K562 (cell line): Measurements from ENCODE around the gene NAT8L. TPM values are rescaled to one million over a fixed set of nuclear protein-coding genes. Genes with fewer than 3 reads are reported as not detected.

ENCODE experiments used
- ATAC-seq: fragments of 200-7000 bp; cut with Tn5 transposase; 3 replicates; pipeline ENCODE4 v1.9.1; 2020; ENCODE audit warnings: moderate library complexity
- BruUV-seq: library from RNA; stranded (reverse); fragments of 400-500 nt; replicated peaks from 2 replicates; lab custom pipeline; 2021; lab: Mats Ljungman, UMichigan
- CTCF ChIA-PET: fragments of 300-600 bp; formaldehyde crosslinking; extraction: SDS; loops from one replicate; lab custom pipeline; 2021; ENCODE audit warnings: low intra/inter-chr PET ratio; lab: Yijun Ruan, JAX
- POLR2A ChIA-PET: fragments of 300-600, 350-650 bp; sonication (Branson Sonifier 250); formaldehyde crosslinking; extraction: SDS; loops from one replicate; lab custom pipeline; 2021; ENCODE audit warnings: antibody characterized with exemption, inconsistent platforms; lab: Yijun Ruan, JAX
- DNase-seq, 4 experiments: peaks; one replicate each; pipeline versions ENCODE4 v3.0.0 to v3.0.0-alpha.2; 2011 to 2018; ENCODE audit warnings: low spot score in 3 of 4, mixed read lengths in 3 of 4; ENCODE audit errors: extremely low read depth in 1 of 4
- FAIRE-seq: peaks from 2 replicates; lab custom pipeline; 2011; peaks lifted over from hg19 to GRCh38; lab: Jason Lieb, UNC
- H2AFZ ChIP-seq: 2 replicates; pipeline ENCODE4 v1.6.0; 2011; ENCODE audit warnings: low read depth, low read length, control low read depth, inconsistent platforms
- H3K27ac ChIP-seq: fragments of 200-600 bp; 3 replicates; pipeline ENCODE4 v1.8.0; 2011; ENCODE audit warnings: low read depth, mild to moderate bottlenecking, control low read depth, inconsistent platforms, low read length, moderate library complexity, mixed read lengths; ENCODE audit errors: extremely low read depth
- H3K27me3 ChIP-seq, 2 experiments: fragments of 300-600 bp in 1 of 2; 2 replicates in 1 of 2; 3 replicates in 1 of 2; pipeline versions ENCODE4 v1.6.0 to v1.8.0; 2011; ENCODE audit warnings: inconsistent platforms in 2 of 2, low read length in 2 of 2, mild to moderate bottlenecking in 1 of 2, mixed read lengths in 1 of 2, moderate library complexity in 1 of 2; ENCODE audit not compliant: control insufficient read depth in 2 of 2, insufficient read depth in 2 of 2
- H3K36me3 ChIP-seq: fragments of 300-600 bp; 3 replicates; pipeline ENCODE4 v1.8.0; 2011; ENCODE audit warnings: mild to moderate bottlenecking, low read length, inconsistent platforms; ENCODE audit not compliant: control insufficient read depth, insufficient read depth
- H3K4me1 ChIP-seq, 2 experiments: fragments of 200-600 bp in 1 of 2; replicated peaks in 1 of 2; 2 replicates in 1 of 2; 3 replicates in 1 of 2; pipeline versions ENCODE4 v1.5.1 to v1.8.0; 2011; ENCODE audit warnings: inconsistent platforms in 2 of 2, low read length in 2 of 2, mild to moderate bottlenecking in 1 of 2, mixed read lengths in 1 of 2, moderate library complexity in 1 of 2; ENCODE audit not compliant: control insufficient read depth in 2 of 2, insufficient read depth in 2 of 2
- H3K4me2 ChIP-seq: 2 replicates; pipeline ENCODE4 v1.6.1; 2011; ENCODE audit warnings: low read length, control low read depth, inconsistent platforms, mixed read lengths; ENCODE audit not compliant: insufficient read depth
- H3K4me3 ChIP-seq: fragments of 200-600 bp; sonication (generic), shearing (Covaris generic); 2 replicates; pipeline ENCODE4 v1.5.1; 2016; ENCODE audit warnings: control low read depth, inconsistent platforms
- H3K79me2 ChIP-seq: fragments of 200-600 bp; 3 replicates; pipeline ENCODE4 v1.8.0; 2011; ENCODE audit warnings: low read length, inconsistent platforms; ENCODE audit not compliant: control insufficient read depth, insufficient read depth
- H3K9ac ChIP-seq, 2 experiments: 2 replicates each; pipeline versions ENCODE4 v1.6.0 to v1.6.1; 2011; ENCODE audit warnings: low read depth in 2 of 2, low read length in 2 of 2, control low read depth in 1 of 2, inconsistent platforms in 1 of 2, mild to moderate bottlenecking in 1 of 2, mixed read lengths in 1 of 2; ENCODE audit not compliant: insufficient read depth in 1 of 2
- H3K9me1 ChIP-seq: one replicate; pipeline ENCODE4 v1.6.0; 2011; ENCODE audit warnings: inconsistent platforms, mild to moderate bottlenecking, low read length, moderate library complexity; ENCODE audit not compliant: control insufficient read depth, insufficient read depth
- H3K9me3 ChIP-seq: replicated peaks from 2 replicates; pipeline ENCODE4 v1.5.1; 2011; ENCODE audit warnings: low read depth, low read length, inconsistent platforms; ENCODE audit not compliant: control insufficient read depth, insufficient read depth
- H4K20me1 ChIP-seq: replicated peaks from 2 replicates; pipeline ENCODE4 v1.6.1; 2011; ENCODE audit warnings: low read length, inconsistent platforms, mixed read lengths; ENCODE audit not compliant: control insufficient read depth, insufficient read depth
- EWSR1 ChIP-seq: fragments of 450-650 bp; IDR thresholded peaks from 2 replicates; pipeline ENCODE4 v1.6.1; 2018; ENCODE audit warnings: borderline replicate concordance, mild to moderate bottlenecking, low read depth, moderate library complexity; ENCODE audit not compliant: partially characterized antibody
- PATZ1 ChIP-seq: fragments of 250-450 bp; sonication (Bioruptor Pico); IDR thresholded peaks from 2 replicates; pipeline ENCODE4 v1.5.0; 2020; ENCODE audit warnings: mild to moderate bottlenecking, borderline replicate concordance
- PKNOX1 ChIP-seq: fragments of 450-650 bp; IDR thresholded peaks from 2 replicates; pipeline ENCODE4 v1.6.1; 2016
- RBM14 ChIP-seq: fragments of 200-400 bp; formaldehyde crosslinking; IDR thresholded peaks from 2 replicates; pipeline ENCODE4 v1.6.1; 2018; ENCODE audit warnings: low read depth, mild to moderate bottlenecking, low read length, moderate library complexity, borderline replicate concordance; ENCODE audit not compliant: insufficient read depth
- RBM25 ChIP-seq: fragments of 200-400 bp; formaldehyde crosslinking; IDR thresholded peaks from 2 replicates; pipeline ENCODE4 v1.6.1; 2018; ENCODE audit warnings: low read length, low read depth, moderate library complexity; ENCODE audit not compliant: severe bottlenecking
- SAFB2 ChIP-seq: fragments of 200-400 bp; formaldehyde crosslinking; IDR thresholded peaks from 2 replicates; pipeline ENCODE4 v1.6.1; 2018; ENCODE audit warnings: borderline replicate concordance, low read length, low read depth, moderate library complexity; ENCODE audit not compliant: severe bottlenecking
- SIX5 ChIP-seq, 2 experiments: IDR thresholded peaks; 2 replicates each; pipeline ENCODE4 v1.6.1; 2011; ENCODE audit warnings: low read length in 2 of 2, borderline replicate concordance in 1 of 2, low read depth in 1 of 2, mild to moderate bottlenecking in 1 of 2, moderate library complexity in 1 of 2; ENCODE audit not compliant: insufficient read depth in 1 of 2
- SMARCA4 ChIP-seq: fragments of 450-650 bp; IDR thresholded peaks from 2 replicates; pipeline ENCODE4 v1.6.1; 2016
- TAL1 ChIP-seq: fragments of 450-650 bp; IDR thresholded peaks from 2 replicates; pipeline ENCODE4 v1.6.1; 2016; ENCODE audit warnings: mild to moderate bottlenecking
- THRAP3 ChIP-seq: fragments of 450-650 bp; IDR thresholded peaks from 2 replicates; pipeline ENCODE4 v1.6.1; 2016; ENCODE audit warnings: mild to moderate bottlenecking, inconsistent platforms, borderline replicate concordance
- USF1 ChIP-seq: sonication (generic); formaldehyde crosslinking; IDR thresholded peaks from 2 replicates; pipeline ENCODE4 v1.9.0; 2022; ENCODE audit warnings: mild to moderate bottlenecking, missing genetic modification reagents
- XRCC3 ChIP-seq: fragments of 450-650 bp; IDR thresholded peaks from 2 replicates; pipeline ENCODE4 v1.6.1; 2017; ENCODE audit warnings: mild to moderate bottlenecking, moderate library complexity
- ZBTB9 ChIP-seq: fragments of 450-650 bp; formaldehyde crosslinking; IDR thresholded peaks from 2 replicates; pipeline ENCODE4 v1.4.0; 2020; ENCODE audit warnings: mild to moderate bottlenecking, moderate library complexity
- ZNF140 ChIP-seq: fragments of 250-450 bp; sonication (Bioruptor Pico); IDR thresholded peaks from 2 replicates; pipeline ENCODE4 v1.8.0; 2021; ENCODE audit warnings: moderate library complexity, mild to moderate bottlenecking, inconsistent platforms
- ZNF41 ChIP-seq: fragments of 250-450 bp; sonication (Bioruptor Pico); conservative IDR thresholded peaks from 2 replicates; pipeline ENCODE4 v1.4.0; 2020; ENCODE audit warnings: mild to moderate bottlenecking
- ZSCAN29 ChIP-seq: fragments of 450-650 bp; IDR thresholded peaks from 2 replicates; pipeline ENCODE4 v1.6.1; 2017
- WGBS: fragments of 100-300 bp; shearing (Covaris generic); methylation state at CpG from one replicate; pipeline ENCODE4 v1.1.6; 2016; ENCODE audit warnings: low coverage, mixed read lengths; ENCODE audit not compliant: insufficient coverage; ENCODE audit errors: missing lambda C conversion rate; 5-methylcytosine and 5-hydroxymethylcytosine counted together
- in situ Hi-C: fragments of 300-500 bp; cut with MboI; formaldehyde crosslinking; loops from 4 replicates; pipeline ENCODE4 v1.15.0; 2018; ENCODE audit warnings: inconsistent platforms, mixed read lengths
- intact Hi-C: fragments of 100-400 bp; cut with micrococcal nuclease; formaldehyde crosslinking; loops from 2 replicates; pipeline ENCODE4 v1.14.2; 2022
- polyA plus RNA-seq, 8 experiments: library from polyadenylated mRNA; depleted of rRNA in 4 of 8; stranded (reverse) in 5 of 8; unstranded in 3 of 8; fragments of >200 nt; fragmentation: Nextera tagmentation in 2 of 8; fragmentation: Illumina TruSeq in 1 of 8; extraction: Ambion mirVana in 2 of 8; extraction: Trizol in 1 of 8; gene quantifications; 2 replicates each; pipeline versions ENCODE4 v1.2.1 to v1.2.3, GENCODE V29; 2011 to 2014; ENCODE audit warnings: inconsistent platforms in 1 of 8, missing spikeins in 1 of 8
- total RNA-seq, 7 experiments: library from RNA; depleted of rRNA in 6 of 7; stranded (reverse); fragments of >200 nt in 6 of 7; fragmentation: Illumina TruSeq in 2 of 7; extraction: Trizol in 2 of 7; gene quantifications; 2 replicates each; pipeline versions ENCODE4 v1.2.1 to v1.2.3, GENCODE V29; 2011 to 2021; ENCODE audit warnings: low replicate concordance in 1 of 7

NAT8L gene
- total and polyA plus RNA-seq, 9 of the 15 experiments (the other 6 are each of a cell fraction or from before 2014, with no cell fraction given), result 0.06 to 11.0 (median 1.5) TPM

GRCh38 chr4:2065106-2065930, 6.2 kb downstream of the NAT8L start:
- DNase-seq (no peak), FAIRE-seq (no peak), ATAC-seq (no peak)
- TF ChIP-seq PATZ1, result no peak
- TF ChIP-seq ZNF41 (CRISPR knock-in tag), result no peak
- TF ChIP-seq SAFB2, result no peak
- TF ChIP-seq ZNF140 (CRISPR knock-in tag), result no peak
- no peak for TF ChIP-seq USF1
- no peak for TF ChIP-seq RBM25
- TF ChIP-seq SMARCA4, result no peak
- no peak for TF ChIP-seq PKNOX1
- no peak for TF ChIP-seq THRAP3
- no peak for TF ChIP-seq XRCC3
- no peak for TF ChIP-seq RBM14
- no peak for TF ChIP-seq TAL1
- no peak for TF ChIP-seq EWSR1
- TF ChIP-seq SIX5 (IDR thresholded peaks at IDR 0.05; ENCODE audit: borderline replicate concordance in 1 of 2, insufficient read depth in 1 of 2, low read depth in 1 of 2, low read length in 2 of 2), result no peak
- TF ChIP-seq ZBTB9 (CRISPR knock-in tag), result no peak
- TF ChIP-seq ZSCAN29, result no peak
- POLR2A ChIA-PET, result interaction anchor here (0.6 kb wide), 1 partner anchor 10 kb away, joined by 4 read pairs; no protein-coding TSS in a partner anchor
- in situ Hi-C loops, result no loop called here
- Histone ChIP-seq H3K4me2 (no peak overlapping the region), H3K36me3 (peaks cover 3% of the 10 kb centered on the region; the same call in 1 of the 3 replicates), H4K20me1 (no peaks in the 10 kb centered on the region), H3K9ac (no peak overlapping the region), H3K27ac (no peak overlapping the region), H3K9me3 (no peaks in the 10 kb centered on the region), H2AFZ (no peak overlapping the region), H3K4me1 (peaks cover 2 to 82% of the 10 kb centered on the region in 2 experiments; a peak in 2 of 5 replicates), H3K4me3 (no peak overlapping the region), H3K9me1 (no peaks in the 10 kb centered on the region), H3K27me3 (no peaks in the 10 kb centered on the region; a peak in 1 of 5 replicates), H3K79me2 (no peaks in the 10 kb centered on the region)
- intact Hi-C loops, result no loop called here
- CTCF ChIA-PET, result no interaction called here
- BruUV-seq, result no TSS peak
- 70% methylated on average over 15 of the region's 24 CpGs for WGBS
